Endometrial microvascular endothelial cells (primary cell): Measurements from ENCODE around the gene COBL. TPM values are rescaled to one million over a fixed set of nuclear protein-coding genes. Genes with fewer than 3 reads are reported as not detected.
"Not testable (repeated sequence)": the region's sequence is repeated elsewhere in the genome, so short reads cannot be mapped to it uniquely, and the experiment has no call there.

ENCODE experiments used
- in situ Hi-C: cut with HindIII; loops from 2 replicates; pipeline ENCODE4 v1.10.0; 2017; ENCODE audit warnings: low sequenced_read_pairs, low pct_unique_long_range_greater_than_20kb; ENCODE audit errors: inconsistent ontology term
- total RNA-seq: library from RNA; depleted of rRNA; stranded (reverse); fragments of >200 nt; gene quantifications from one replicate; pipeline ENCODE4 v1.2.3, GENCODE V29; 2015; ENCODE audit errors: inconsistent ontology term

The COBL gene
- total RNA-seq, 1 donor from 2014 or later = not detected

- in situ Hi-C loops = no loop called here
Measured at GRCh38 chr7:51014811-51015210, 301.8 kb downstream of the COBL start.

DNA sequence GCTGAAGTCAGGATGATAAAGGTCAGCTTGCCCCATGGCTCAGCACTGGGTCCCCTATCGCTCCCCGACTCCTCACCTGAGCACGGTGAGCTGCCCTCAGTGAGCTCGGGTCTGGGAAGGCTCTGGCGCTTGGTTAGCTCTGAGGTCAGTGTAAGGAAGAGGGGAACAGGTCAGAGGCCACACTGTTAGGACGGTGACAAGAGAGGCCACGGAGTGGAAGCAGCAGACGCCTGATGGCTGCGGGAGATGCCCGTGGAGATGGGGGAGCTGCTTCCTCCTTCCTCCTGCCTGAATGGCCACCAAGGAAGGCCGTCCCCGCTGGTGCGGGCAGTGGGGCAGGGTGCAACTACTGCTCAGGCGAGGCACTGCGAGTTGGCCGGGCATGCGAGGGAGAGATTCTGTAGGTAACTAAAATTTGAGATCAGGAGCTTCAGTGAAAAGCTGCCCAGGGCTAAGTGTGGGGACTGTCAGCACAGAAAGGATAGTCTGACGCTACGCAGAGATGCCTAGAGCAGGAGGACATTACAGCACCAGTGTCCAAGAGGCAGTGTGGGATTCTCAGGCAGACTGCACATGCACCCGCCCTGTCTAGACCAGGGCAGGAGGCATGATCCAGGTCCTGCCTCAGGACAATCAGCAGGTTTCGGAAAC is 302.6 kb downstream of the COBL start:
- in situ Hi-C loops = no loop called here

- in situ Hi-C loops = no loop called here
Measured at GRCh38 chr7:51013218-51013786, 303.3 kb downstream of the COBL start.

GRCh38 chr7:51012569-51013217 is 303.9 kb downstream of the COBL start:
- in situ Hi-C loops = no loop called here

- in situ Hi-C loops = no loop called here
Measured at GRCh38 chr7:51011710-51012350, 304.8 kb downstream of the COBL start.

DNA sequence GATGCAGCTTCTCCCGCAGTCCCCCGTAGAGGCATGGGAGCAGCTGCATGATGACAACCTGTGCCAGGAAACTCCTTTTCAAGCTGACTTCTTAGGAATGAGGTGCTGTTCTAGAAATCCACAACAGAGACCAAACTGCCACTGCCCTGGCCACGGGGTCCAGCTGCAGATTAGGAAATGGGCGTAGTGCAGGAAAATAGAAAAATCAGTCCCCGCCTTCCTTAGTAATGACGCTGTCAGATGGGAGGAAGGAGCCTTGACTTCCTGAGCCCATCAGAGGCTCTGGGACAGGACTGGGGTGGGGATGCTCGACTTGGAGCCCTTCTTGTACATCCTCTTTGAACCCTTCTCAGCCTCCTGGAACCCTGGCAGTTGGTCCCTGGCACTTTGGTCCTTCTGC is 306.1 kb downstream of the COBL start:
- in situ Hi-C loops = no loop called here

DNA sequence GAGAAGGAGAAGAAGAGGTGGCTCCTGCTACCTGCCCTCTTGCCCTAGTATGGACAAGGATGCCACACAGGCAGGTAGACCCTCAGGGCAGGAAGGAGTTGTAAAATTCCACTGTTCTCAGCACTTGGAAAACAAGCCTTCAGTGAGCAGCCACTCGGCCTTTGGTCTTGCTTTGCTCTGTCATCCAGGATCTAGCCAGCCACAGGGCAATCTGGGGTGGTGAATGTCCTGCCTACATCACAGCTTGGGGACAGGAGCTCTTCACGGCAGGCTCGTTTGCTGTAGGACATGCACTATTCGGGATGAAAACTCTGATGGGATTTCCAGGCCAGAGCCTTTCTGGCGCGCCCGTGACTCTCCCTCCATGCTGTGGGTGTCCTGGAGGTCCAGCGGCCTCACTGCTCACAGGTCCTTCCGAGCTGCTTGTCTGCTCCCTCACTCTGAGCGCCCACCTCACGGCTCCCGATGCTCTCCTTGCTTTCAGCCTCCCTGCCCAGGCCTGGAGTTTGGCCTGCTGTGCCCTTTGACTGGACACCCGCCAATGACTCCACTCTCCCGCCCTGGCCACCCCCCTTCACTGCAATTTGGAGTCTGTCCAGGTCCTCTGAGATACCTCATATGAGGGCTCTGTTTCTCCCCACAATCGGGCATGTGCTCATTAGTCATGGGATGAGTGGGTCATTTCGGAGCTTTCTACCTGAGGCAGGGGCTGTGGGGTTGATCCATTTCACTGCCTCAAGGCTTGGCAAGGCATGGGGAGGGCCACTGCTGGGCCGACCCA is 306.7 kb downstream of the COBL start:
- in situ Hi-C loops = no loop called here

- in situ Hi-C loops = no loop called here
Measured at GRCh38 chr7:51007551-51008505, 308.8 kb downstream of the COBL start.

GRCh38 chr7:51006483-51007235 is 309.9 kb downstream of the COBL start:
- in situ Hi-C loops = no loop called here

GRCh38 chr7:51005074-51005473 is 311.5 kb downstream of the COBL start:
- in situ Hi-C loops = no loop called here

DNA sequence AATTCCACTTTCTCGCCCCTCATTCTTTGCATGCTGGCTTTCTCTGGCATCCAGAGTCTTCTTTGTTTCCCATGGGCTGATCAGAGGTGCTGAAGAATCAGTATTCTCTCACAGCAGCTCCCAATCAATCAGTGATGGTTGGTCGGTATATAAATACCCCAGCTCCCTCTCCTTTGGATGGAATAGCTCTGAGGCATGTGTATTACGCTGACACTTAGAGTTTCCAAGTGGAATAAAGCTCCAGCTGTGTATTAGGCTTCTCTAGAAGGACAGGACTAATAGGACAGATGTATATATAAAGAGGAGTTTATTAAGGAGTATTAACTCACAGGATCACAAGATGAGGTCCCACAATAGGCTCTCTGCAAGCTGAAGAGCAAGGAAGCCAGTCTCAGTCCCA is 315.7 kb downstream of the COBL start:
- in situ Hi-C loops = no loop called here

DNA sequence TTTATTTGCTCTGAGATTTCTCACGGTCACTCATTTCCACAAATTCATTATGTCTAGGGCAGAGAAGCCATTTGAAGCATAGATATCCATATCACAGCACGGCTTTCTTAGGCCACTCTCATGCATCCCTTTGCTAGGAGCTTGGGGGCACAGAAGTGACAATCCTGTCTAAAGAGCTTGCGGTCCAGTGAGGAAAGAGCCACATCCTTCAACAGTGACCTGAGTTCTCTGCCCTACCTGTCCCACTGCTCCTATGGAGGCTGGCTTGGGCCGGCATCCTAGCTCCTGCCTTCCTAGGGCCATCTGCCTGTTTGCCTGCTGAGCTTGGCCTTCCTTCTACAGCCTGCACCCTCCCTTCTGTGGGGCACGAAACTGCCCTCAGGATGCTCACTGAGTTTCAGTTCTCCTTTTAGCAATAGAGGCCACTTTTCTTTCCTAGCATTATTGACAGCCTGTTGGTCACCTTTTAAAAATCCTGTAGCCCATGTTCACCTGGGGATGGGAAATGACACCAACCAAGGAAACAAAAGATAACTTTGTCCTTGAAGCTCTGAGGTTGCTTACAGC is 321.8 kb downstream of the COBL start:
- in situ Hi-C loops = no loop called here

DNA sequence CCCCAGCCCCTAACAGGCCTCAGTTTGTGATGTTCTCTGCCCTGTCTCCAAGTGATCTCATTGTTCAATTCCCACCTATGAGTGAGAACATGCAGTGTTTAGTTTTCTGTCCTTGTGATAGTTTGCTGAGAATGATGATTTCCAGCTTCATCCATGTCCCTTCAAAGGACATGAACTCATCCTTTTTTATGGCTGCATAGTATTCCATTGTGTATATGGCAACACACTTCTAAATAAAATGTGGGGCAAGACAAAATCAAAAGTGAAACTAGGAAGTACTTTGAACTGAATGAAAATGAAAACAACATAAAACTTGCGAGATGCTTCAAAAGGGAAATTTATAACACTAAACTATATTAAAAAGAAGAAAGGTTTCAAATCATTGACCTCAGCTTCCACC is 326.4 kb downstream of the COBL start:
- in situ Hi-C loops = not testable (repeated sequence)

- in situ Hi-C loops = no loop called here
Measured at GRCh38 chr7:50988988-50989387, 327.6 kb downstream of the COBL start.

DNA sequence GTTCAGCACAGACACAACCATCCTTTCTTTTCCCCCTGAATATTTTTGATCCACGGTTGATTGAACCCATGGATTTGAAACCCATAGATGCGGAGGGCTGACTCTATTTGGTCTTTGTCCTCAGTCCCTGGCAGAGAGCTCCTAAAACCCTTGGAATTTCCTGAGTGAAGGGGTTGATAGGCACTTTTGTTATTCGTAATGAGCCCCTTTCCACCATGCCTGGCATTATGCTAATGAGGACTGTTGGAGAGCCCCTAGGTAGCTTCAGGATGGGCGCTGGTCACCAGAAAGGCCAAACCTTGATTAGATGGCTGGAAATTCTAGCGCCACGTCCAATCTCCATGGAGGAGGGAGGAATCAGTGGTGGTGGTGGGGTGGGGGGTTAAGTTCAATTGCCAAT is 328.1 kb downstream of the COBL start:
- in situ Hi-C loops = no loop called here

- in situ Hi-C loops = no loop called here
Measured at GRCh38 chr7:50985096-50985495, 331.5 kb downstream of the COBL start.

DNA sequence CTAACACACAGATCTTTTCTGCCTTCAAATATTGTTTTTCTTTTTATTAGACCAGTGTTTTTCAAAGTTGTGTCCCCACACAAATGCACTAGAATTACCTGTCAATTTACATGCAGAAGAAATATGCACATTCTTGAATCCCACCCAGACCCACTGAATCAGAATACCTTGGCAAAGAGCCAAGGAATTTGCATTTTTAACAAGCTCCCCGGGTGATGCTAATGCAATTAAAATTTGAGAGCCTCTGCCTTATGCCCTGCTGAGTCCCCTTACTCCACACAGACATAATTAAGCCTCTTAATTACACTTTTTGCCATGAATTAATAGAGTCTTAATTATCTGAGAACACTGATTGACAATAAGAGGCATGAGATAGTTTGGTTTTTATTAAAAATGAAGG is 332.8 kb downstream of the COBL start:
- in situ Hi-C loops = no loop called here
